Upper lobe of left lung (tissue), 6 donors: Measurements from ENCODE around the gene THEM5. TPM values are rescaled to one million over a fixed set of nuclear protein-coding genes. Genes with fewer than 3 reads are reported as not detected.
A peak's percentile ranks its signal among the peaks of the same experiment; 100 is the strongest.

Experiments used
- ATAC-seq, 2 donors: fragments of 200-7000 bp; cut with Tn5 transposase; one replicate each; pipeline ENCODE4 v1.9.1; 2022; ENCODE audit warnings: mild to moderate bottlenecking in 2 of 2, moderate library complexity in 2 of 2; ENCODE audit not compliant: low FRiP score in 2 of 2
- DNase-seq, 2 donors: peaks; one replicate each; pipeline ENCODE4 v3.0.0-alpha.2; 2019 to 2020
- H3K27ac ChIP-seq, 4 donors: fragments of 200-600 bp; sonication (generic); one replicate each; pipeline ENCODE4 v1.5.1; 2016 to 2019
- H3K27me3 ChIP-seq, 4 donors: fragments of 200-600 bp; sonication (generic); one replicate each; pipeline ENCODE4 v1.5.1; 2017 to 2019
- H3K36me3 ChIP-seq, 4 donors: fragments of 200-600 bp; sonication (generic); one replicate each; pipeline ENCODE4 v1.5.1; 2016 to 2019
- H3K4me1 ChIP-seq, 4 donors: fragments of 200-600 bp; sonication (generic); one replicate each; pipeline ENCODE4 v1.5.1; 2018 to 2019
- H3K4me3 ChIP-seq, 4 donors: fragments of 200-600 bp; sonication (generic); one replicate each; pipeline ENCODE4 v1.5.1; 2017 to 2019; ENCODE audit warnings: mild to moderate bottlenecking in 2 of 4, moderate library complexity in 1 of 4
- H3K9me3 ChIP-seq, 4 donors: fragments of 200-600 bp; sonication (generic); one replicate each; pipeline ENCODE4 v1.5.1; 2018 to 2019
- EP300 ChIP-seq, 4 donors: sonication (generic); formaldehyde crosslinking; IDR thresholded peaks; one replicate each; pipeline ENCODE4 v1.5.1; 2017; ENCODE audit warnings: antibody characterized with exemption in 4 of 4, control low read depth in 2 of 4
- POLR2A ChIP-seq, 4 donors: fragments of 450-650 bp; IDR thresholded peaks; one replicate each; pipeline ENCODE4 v1.5.1; 2016 to 2017; ENCODE audit warnings: antibody characterized with exemption in 4 of 4, mild to moderate bottlenecking in 2 of 4
- POLR2AphosphoS5 ChIP-seq, 2 donors: sonication (generic); formaldehyde crosslinking; IDR thresholded peaks; one replicate each; pipeline ENCODE4 v1.5.1; 2017; ENCODE audit warnings: antibody characterized with exemption in 2 of 2
- WGBS, 2 donors: methylation state at CpG; one replicate each; pipeline ENCODE4 v1.1.5; 2017 to 2018; 5-methylcytosine and 5-hydroxymethylcytosine counted together
- total RNA-seq, 6 donors: library from RNA; depleted of rRNA in 4 of 6; stranded (reverse); fragments of >200 nt in 4 of 6; gene quantifications; one replicate each; pipeline versions ENCODE4 v1.1.0 to v1.2.1, GENCODE V29; 2016 to 2021
- TF ChIP-seq, protein P1 (sequence below), 6 experiments: fragments of 450-650 bp in 4 of 6; fragments of 200-600 bp in 2 of 6; sonication (generic) in 2 of 6; IDR thresholded peaks; one replicate each; pipeline ENCODE4 v1.5.1; 2016 to 2019; ENCODE audit warnings: antibody characterized with exemption in 6 of 6
- donor health status: DM: no; HTN: no; CAD: no; lungs with moderate emphysema.
- donor health status: DM: no; HTN: yes; CAD: no; lungs with severe emphysema.

THEM5 gene
- total RNA-seq, 6 donors from 2014 or later = not detected

DNA sequence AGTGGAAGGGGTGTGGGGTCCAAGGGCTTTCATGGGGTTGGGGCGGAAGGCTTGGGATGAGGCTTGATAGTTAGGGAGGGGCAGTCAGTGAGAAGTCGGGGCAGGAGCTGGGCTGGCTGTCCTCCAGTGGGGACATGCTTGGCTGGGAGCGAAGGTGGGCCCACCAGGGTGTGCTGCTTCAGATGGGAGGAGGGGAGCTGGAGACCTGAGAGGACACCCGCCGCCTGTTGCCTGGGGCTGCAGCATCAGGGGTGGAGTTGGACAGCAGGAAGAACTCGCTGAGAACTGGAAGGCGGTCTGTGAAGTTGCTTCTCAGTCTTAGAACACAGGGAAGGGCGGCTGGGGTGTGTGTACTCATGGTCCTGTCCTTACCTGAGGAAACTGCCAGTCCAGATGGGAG, 1.6 kb downstream of the THEM5 start:
- peak in 1 of 2 donors; percentile 44 for DNase-seq
- no peak overlapping the region for H3K4me3 ChIP-seq
- TF ChIP-seq, protein P1, sequence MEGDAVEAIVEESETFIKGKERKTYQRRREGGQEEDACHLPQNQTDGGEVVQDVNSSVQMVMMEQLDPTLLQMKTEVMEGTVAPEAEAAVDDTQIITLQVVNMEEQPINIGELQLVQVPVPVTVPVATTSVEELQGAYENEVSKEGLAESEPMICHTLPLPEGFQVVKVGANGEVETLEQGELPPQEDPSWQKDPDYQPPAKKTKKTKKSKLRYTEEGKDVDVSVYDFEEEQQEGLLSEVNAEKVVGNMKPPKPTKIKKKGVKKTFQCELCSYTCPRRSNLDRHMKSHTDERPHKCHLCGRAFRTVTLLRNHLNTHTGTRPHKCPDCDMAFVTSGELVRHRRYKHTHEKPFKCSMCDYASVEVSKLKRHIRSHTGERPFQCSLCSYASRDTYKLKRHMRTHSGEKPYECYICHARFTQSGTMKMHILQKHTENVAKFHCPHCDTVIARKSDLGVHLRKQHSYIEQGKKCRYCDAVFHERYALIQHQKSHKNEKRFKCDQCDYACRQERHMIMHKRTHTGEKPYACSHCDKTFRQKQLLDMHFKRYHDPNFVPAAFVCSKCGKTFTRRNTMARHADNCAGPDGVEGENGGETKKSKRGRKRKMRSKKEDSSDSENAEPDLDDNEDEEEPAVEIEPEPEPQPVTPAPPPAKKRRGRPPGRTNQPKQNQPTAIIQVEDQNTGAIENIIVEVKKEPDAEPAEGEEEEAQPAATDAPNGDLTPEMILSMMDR (IDR thresholded peaks at IDR 0.05) = no peak
- TF ChIP-seq POLR2AphosphoS5 (IDR thresholded peaks at IDR 0.05) (no peak), POLR2A (IDR thresholded peaks at IDR 0.05) (no peak), EP300 (IDR thresholded peaks at IDR 0.05) (no peak)
- H3K4me1 ChIP-seq = peaks cover 0 to 18% (median 7%) of the 10 kb centered on the region in 4 donors
- ATAC-seq = no peak
- no peaks in the 10 kb centered on the region for H3K9me3 ChIP-seq
- H3K27ac ChIP-seq = no peak overlapping the region
- no peaks in the 10 kb centered on the region for H3K27me3 ChIP-seq
- 86 to 91% methylated on average over 8 of the region's 8 CpGs for WGBS, 2 donors
- no peaks in the 10 kb centered on the region for H3K36me3 ChIP-seq

DNA sequence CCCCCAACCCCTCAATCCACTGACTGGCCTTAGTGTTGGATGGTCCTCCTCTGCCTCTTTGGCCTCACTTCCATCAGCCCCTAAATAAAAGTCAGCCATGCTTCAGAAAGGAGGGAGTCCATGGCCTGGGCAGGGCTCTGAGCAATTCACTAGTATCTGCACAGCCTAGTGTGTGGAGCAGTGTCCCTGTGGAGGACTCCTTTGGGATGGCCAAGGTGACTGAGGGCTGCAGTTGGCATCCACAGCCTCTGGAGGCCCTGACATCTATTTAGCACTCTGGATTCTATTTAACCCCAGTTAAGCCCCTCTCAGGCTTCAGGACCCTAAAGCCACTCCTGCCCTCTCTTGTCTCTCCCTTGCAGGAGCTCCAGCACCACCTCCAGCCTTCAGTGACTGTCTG, 3.6 kb downstream of the THEM5 start:
- H3K27ac ChIP-seq = no peak overlapping the region
- DNase-seq = no peak
- no peaks in the 10 kb centered on the region for H3K36me3 ChIP-seq
- H3K4me3 ChIP-seq = no peak overlapping the region
- H3K27me3 ChIP-seq = no peaks in the 10 kb centered on the region
- H3K4me1 ChIP-seq = peaks cover 0 to 18% (median 7%) of the 10 kb centered on the region in 4 donors
- H3K9me3 ChIP-seq = no peaks in the 10 kb centered on the region
- no peak for ATAC-seq
- TF ChIP-seq, protein P1 (IDR thresholded peaks at IDR 0.05) = no peak
- TF ChIP-seq POLR2A (IDR thresholded peaks at IDR 0.05) (no peak), EP300 (IDR thresholded peaks at IDR 0.05) (no peak), POLR2AphosphoS5 (IDR thresholded peaks at IDR 0.05) (no peak)

DNA sequence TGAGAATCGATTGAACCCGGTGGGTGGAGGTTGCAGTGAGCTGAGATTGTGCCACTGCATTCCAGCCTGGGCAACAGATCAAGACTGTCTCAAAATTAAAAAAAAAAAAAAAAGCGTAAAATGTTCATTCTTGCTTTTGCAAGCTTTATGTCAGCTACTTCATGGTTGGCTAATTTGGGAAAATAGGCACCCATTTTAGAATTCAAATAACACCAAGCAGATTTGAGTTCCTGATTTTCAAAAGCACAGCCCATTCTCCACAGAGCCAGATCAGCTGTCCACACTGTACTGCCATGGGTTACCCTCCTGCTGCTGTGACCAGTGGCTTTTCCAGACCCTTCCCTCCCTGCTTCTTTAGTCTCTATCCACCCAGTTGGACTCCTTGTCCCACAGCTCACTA, 4.4 kb downstream of the THEM5 start:
- ATAC-seq = no peak
- no peaks in the 10 kb centered on the region for H3K27me3 ChIP-seq
- 43 to 59% methylated on average over 3 of the region's 3 CpGs for WGBS, 2 donors

DNA sequence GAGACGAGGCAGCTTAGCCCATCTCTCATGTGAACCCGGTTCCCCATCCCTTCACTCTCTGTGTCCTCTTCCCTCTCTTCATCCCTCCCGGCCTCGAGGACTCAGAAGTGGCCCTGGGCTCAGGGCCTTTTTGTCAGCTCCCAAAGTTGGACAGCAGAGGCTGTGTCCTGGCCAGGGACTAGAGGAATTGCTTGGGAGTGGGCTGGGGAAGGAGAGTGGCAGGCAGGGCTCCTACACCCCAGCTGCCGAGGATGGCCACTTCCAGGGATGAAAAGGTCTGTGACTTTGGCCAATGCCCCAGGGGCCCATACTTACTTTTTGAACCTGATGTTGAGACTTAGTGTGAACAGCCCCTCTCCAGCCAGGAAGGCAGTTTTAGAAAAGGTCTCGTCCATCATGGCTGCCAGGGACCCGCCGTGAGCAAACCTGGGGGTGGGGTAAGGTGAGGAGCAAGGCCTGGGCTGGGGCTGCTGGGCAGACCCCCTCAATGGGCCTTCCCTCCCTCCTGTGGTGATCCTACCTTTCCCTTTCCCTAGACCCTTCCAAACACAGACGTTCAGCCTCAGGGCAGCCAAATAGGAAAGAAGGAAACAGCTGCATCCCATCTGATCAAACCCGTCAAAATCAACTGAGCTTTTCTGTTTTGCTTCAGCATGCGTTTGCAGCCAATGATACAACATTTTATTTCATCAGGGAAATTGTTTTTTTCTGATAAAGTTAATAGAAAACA, 5.5 kb downstream of the THEM5 start:
- ATAC-seq (no peak), DNase-seq (no peak)
- TF ChIP-seq POLR2AphosphoS5 (IDR thresholded peaks at IDR 0.05) (no peak), POLR2A (IDR thresholded peaks at IDR 0.05) (no peak), EP300 (IDR thresholded peaks at IDR 0.05) (no peak)
- TF ChIP-seq, protein P1 (IDR thresholded peaks at IDR 0.05) = no peak
- no peak overlapping the region for H3K4me3 ChIP-seq
- H3K36me3 ChIP-seq = no peaks in the 10 kb centered on the region
- no peaks in the 10 kb centered on the region for H3K27me3 ChIP-seq
- 42 to 58% methylated on average over 9 of the region's 11 CpGs for WGBS, 2 donors
- H3K4me1 ChIP-seq = peaks cover 0 to 18% (median 7%) of the 10 kb centered on the region in 4 donors
- no peaks in the 10 kb centered on the region for H3K9me3 ChIP-seq
- no peak overlapping the region for H3K27ac ChIP-seq

More for the DNA sequence above, 4.4 kb downstream of the THEM5 start:
- Histone ChIP-seq H3K27ac (no peak overlapping the region), H3K4me1 (peaks cover 0 to 18% (median 7%) of the 10 kb centered on the region in 4 donors), H3K4me3 (no peak overlapping the region), H3K36me3 (no peaks in the 10 kb centered on the region), H3K9me3 (no peaks in the 10 kb centered on the region)
- TF ChIP-seq POLR2AphosphoS5 (IDR thresholded peaks at IDR 0.05) (no peak), EP300 (IDR thresholded peaks at IDR 0.05) (no peak), POLR2A (IDR thresholded peaks at IDR 0.05) (no peak)
- TF ChIP-seq, protein P1 (IDR thresholded peaks at IDR 0.05) = no peak
- no peak for DNase-seq
